ENCODE data around the gene SLC25A20.

- TF ChIP-seq, protein P1, sequence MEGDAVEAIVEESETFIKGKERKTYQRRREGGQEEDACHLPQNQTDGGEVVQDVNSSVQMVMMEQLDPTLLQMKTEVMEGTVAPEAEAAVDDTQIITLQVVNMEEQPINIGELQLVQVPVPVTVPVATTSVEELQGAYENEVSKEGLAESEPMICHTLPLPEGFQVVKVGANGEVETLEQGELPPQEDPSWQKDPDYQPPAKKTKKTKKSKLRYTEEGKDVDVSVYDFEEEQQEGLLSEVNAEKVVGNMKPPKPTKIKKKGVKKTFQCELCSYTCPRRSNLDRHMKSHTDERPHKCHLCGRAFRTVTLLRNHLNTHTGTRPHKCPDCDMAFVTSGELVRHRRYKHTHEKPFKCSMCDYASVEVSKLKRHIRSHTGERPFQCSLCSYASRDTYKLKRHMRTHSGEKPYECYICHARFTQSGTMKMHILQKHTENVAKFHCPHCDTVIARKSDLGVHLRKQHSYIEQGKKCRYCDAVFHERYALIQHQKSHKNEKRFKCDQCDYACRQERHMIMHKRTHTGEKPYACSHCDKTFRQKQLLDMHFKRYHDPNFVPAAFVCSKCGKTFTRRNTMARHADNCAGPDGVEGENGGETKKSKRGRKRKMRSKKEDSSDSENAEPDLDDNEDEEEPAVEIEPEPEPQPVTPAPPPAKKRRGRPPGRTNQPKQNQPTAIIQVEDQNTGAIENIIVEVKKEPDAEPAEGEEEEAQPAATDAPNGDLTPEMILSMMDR (IDR thresholded peaks at IDR 0.05 in 4 of 5, conservative IDR thresholded peaks at IDR 0.05 in 1 of 5): peak in 2 of 5 experiments; percentile 16 to 19
- TF ChIP-seq POLR2A (IDR thresholded peaks at IDR 0.05): peak in 1 of 2 donors; percentile 69
These were observed at the start of gene SLC25A20 for GRCh38 chr3:48898383-48899234.

Data from gastrocnemius medialis (tissue), 4 donors.